GM12878 (cell line): ENCODE measurements around the gene RPS5. TPM values are rescaled to one million over a fixed set of nuclear protein-coding genes. Genes with fewer than 3 reads are reported as not detected.

Experiments used
- BMI1 ChIP-seq: fragments of 450-650 bp; IDR thresholded peaks from 2 replicates; pipeline ENCODE4 v1.6.1; 2016; ENCODE audit warnings: mild to moderate bottlenecking, moderate library complexity, borderline replicate concordance
- CHD4 ChIP-seq: fragments of 200-600 bp; sonication (generic); IDR thresholded peaks from 2 replicates; pipeline ENCODE4 v1.6.1; 2016; ENCODE audit warnings: mild to moderate bottlenecking
- CTCF ChIP-seq, 3 experiments: IDR thresholded peaks in 2 of 3; conservative IDR thresholded peaks in 1 of 3; 2 replicates each; pipeline ENCODE4 v1.5.1; 2011; ENCODE audit warnings: low read depth in 3 of 3, low read length in 3 of 3, mild to moderate bottlenecking in 3 of 3, control low read depth in 2 of 3, moderate library complexity in 2 of 3, inconsistent platforms in 1 of 3, mixed read lengths in 1 of 3; ENCODE audit not compliant: control insufficient read depth in 2 of 3, insufficient read depth in 1 of 3; ENCODE audit errors: extremely low read depth in 1 of 3
- KLF5 ChIP-seq: fragments of 450-650 bp; IDR thresholded peaks from 2 replicates; pipeline ENCODE4 v1.6.1; 2014; ENCODE audit warnings: mild to moderate bottlenecking; ENCODE audit not compliant: partially characterized antibody
- MYC ChIP-seq: IDR thresholded peaks from 2 replicates; pipeline ENCODE4 v1.6.1; 2011; ENCODE audit warnings: mild to moderate bottlenecking, low read length, moderate library complexity, inconsistent platforms; ENCODE audit not compliant: insufficient read depth, insufficient replicate concordance, insufficient read length, severe bottlenecking
- NR2C1 ChIP-seq: fragments of 450-650 bp; IDR thresholded peaks from 2 replicates; pipeline ENCODE4 v1.6.1; 2017; ENCODE audit warnings: antibody characterized with exemption, mild to moderate bottlenecking, moderate library complexity
- NR2F1 ChIP-seq: fragments of 450-650 bp; conservative IDR thresholded peaks from 2 replicates; pipeline ENCODE4 v1.6.1; 2017; ENCODE audit warnings: mild to moderate bottlenecking
- POLR2AphosphoS5 ChIP-seq: IDR thresholded peaks from 2 replicates; pipeline ENCODE4 v1.6.1; 2011; ENCODE audit warnings: mild to moderate bottlenecking, low read length, inconsistent platforms
- POU2F2 ChIP-seq: IDR thresholded peaks from 3 replicates; pipeline ENCODE4 v1.6.1; 2011; ENCODE audit warnings: low read depth, mild to moderate bottlenecking, low read length, borderline replicate concordance
- PRDM15 ChIP-seq: fragments of 450-650 bp; formaldehyde crosslinking; IDR thresholded peaks from 2 replicates; pipeline ENCODE4 v1.4.0; 2020; ENCODE audit warnings: mild to moderate bottlenecking, moderate library complexity
- RCOR1 ChIP-seq: conservative IDR thresholded peaks from 2 replicates; pipeline ENCODE4 v1.6.1; 2012; ENCODE audit warnings: low read depth, low read length, improper control_type of control experiment
- STAT3 ChIP-seq: IDR thresholded peaks from 2 replicates; pipeline ENCODE4 v1.6.1; 2011; ENCODE audit warnings: low read depth, low read length, improper control_type of control experiment
- TAF1 ChIP-seq: IDR thresholded peaks from 2 replicates; pipeline ENCODE4 v1.6.1; 2011; ENCODE audit warnings: mild to moderate bottlenecking, low read depth, low read length, borderline replicate concordance
- TBL1XR1 ChIP-seq: IDR thresholded peaks from 2 replicates; pipeline ENCODE4 v1.6.1; 2012; ENCODE audit warnings: low read depth, low read length, improper control_type of control experiment
- polyA plus RNA-seq, 11 experiments: library from polyadenylated mRNA; depleted of rRNA in 4 of 11; unstranded in 6 of 11; stranded (reverse) in 5 of 11; fragments of >200 nt; fragmentation: Nextera tagmentation in 4 of 11; fragmentation: Illumina TruSeq in 1 of 11; extraction: Ambion mirVana in 4 of 11; extraction: Trizol in 1 of 11; gene quantifications; 1 replicate in 1 of 11; 2 replicates in 10 of 11; pipeline versions ENCODE4 v1.2.1 to v1.2.3, GENCODE V29; 2011 to 2016; ENCODE audit warnings: inconsistent platforms in 2 of 11, missing spikeins in 2 of 11, low read depth in 1 of 11
- total RNA-seq, 4 experiments: library from RNA; depleted of rRNA in 3 of 4; stranded (reverse); fragments of >200 nt in 3 of 4; fragmentation: Illumina TruSeq in 1 of 4; extraction: Trizol in 1 of 4; gene quantifications; 2 replicates each; pipeline versions ENCODE4 v1.2.1 to v1.2.3, GENCODE V29; 2013 to 2021
- TF ChIP-seq, protein P1 (sequence below): fragments of 450-650 bp; IDR thresholded peaks from 2 replicates; pipeline ENCODE4 v1.6.1; 2018; ENCODE audit warnings: mild to moderate bottlenecking, low read depth, moderate library complexity; ENCODE audit not compliant: partially characterized antibody
- TF ChIP-seq, protein P2 (sequence below): IDR thresholded peaks from 2 replicates; pipeline ENCODE4 v1.6.1; 2011; ENCODE audit warnings: mild to moderate bottlenecking, low read depth, low read length, moderate library complexity; ENCODE audit not compliant: insufficient replicate concordance
- TF ChIP-seq, protein P3 (sequence below): IDR thresholded peaks from 2 replicates; pipeline ENCODE4 v1.6.1; 2012; ENCODE audit warnings: low read length, inconsistent platforms

Gene RPS5
- total and polyA plus RNA-seq, 10 of the 15 experiments (the other 5 are each of a cell fraction or from before 2014, with no cell fraction given) = 1,284 to 3,652 (median 1,922) TPM

DNA sequence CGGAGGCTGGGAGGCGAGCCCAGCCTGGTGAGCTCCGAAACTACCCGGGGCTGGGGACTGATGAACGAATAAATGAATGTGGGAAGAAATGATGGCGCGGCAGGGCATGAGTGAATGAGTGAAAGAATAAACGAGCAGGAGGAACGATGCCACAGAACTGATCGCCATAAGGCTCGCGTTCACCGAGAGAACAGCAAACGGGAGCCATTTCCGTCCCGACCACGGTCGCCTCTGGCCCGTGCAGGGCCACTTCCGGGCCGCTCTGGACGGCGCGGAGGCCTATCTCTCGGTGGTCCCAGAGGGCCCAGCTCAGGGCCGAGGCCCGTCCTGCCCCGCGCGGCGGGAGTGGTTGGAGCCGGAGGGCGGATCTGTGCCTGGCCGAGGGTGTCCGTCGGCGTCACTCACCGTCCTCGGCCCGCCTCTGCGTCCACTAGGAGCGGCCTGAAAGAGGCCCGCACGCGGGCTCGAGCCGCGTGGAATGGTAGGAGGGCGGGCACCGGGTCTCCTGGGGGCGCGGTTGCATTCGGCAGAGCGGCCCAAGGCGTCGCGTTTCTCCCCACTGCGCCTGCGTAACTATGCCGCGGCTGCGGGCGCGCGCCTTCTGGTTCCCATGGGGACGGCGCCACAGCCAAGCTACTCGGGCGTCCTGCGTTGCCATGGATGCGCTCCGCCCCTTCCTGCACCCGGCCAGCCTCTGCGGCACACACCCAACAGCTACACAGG is 24.6 kb upstream of the RPS5 start, which contains the start of gene ZNF497 (continued):
- TF ChIP-seq CTCF (IDR thresholded peaks at IDR 0.05 in 2 of 3, conservative IDR thresholded peaks at IDR 0.05 in 1 of 3; ENCODE audit: control insufficient read depth in 2 of 3, extremely low read depth in 1 of 3, insufficient read depth in 1 of 3, low read depth in 3 of 3, low read length in 3 of 3) = peak in 2 of 3 experiments; percentile 5 to 6; a peak in 2 of 6 replicates
- TF ChIP-seq NR2C1 = peak; percentile 70
- peak; percentile 46 for TF ChIP-seq TBL1XR1
- TF ChIP-seq, protein P1, sequence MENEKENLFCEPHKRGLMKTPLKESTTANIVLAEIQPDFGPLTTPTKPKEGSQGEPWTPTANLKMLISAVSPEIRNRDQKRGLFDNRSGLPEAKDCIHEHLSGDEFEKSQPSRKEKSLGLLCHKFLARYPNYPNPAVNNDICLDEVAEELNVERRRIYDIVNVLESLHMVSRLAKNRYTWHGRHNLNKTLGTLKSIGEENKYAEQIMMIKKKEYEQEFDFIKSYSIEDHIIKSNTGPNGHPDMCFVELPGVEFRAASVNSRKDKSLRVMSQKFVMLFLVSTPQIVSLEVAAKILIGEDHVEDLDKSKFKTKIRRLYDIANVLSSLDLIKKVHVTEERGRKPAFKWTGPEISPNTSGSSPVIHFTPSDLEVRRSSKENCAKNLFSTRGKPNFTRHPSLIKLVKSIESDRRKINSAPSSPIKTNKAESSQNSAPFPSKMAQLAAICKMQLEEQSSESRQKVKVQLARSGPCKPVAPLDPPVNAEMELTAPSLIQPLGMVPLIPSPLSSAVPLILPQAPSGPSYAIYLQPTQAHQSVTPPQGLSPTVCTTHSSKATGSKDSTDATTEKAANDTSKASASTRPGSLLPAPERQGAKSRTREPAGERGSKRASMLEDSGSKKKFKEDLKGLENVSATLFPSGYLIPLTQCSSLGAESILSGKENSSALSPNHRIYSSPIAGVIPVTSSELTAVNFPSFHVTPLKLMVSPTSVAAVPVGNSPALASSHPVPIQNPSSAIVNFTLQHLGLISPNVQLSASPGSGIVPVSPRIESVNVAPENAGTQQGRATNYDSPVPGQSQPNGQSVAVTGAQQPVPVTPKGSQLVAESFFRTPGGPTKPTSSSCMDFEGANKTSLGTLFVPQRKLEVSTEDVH = peak; percentile 57
- TF ChIP-seq POU2F2 = peak; percentile 43; the same call in 2 of the 3 replicates
- peak; percentile 77; the same call in 1 of the 2 replicates for TF ChIP-seq TAF1
- TF ChIP-seq NR2F1 = peak; percentile 60; the same call in 1 of the 2 replicates
- TF ChIP-seq, protein P2, sequence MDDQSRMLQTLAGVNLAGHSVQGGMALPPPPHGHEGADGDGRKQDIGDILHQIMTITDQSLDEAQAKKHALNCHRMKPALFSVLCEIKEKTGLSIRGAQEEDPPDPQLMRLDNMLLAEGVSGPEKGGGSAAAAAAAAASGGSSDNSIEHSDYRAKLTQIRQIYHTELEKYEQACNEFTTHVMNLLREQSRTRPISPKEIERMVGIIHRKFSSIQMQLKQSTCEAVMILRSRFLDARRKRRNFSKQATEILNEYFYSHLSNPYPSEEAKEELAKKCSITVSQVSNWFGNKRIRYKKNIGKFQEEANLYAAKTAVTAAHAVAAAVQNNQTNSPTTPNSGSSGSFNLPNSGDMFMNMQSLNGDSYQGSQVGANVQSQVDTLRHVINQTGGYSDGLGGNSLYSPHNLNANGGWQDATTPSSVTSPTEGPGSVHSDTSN = peak; percentile 25
- TF ChIP-seq, protein P3, sequence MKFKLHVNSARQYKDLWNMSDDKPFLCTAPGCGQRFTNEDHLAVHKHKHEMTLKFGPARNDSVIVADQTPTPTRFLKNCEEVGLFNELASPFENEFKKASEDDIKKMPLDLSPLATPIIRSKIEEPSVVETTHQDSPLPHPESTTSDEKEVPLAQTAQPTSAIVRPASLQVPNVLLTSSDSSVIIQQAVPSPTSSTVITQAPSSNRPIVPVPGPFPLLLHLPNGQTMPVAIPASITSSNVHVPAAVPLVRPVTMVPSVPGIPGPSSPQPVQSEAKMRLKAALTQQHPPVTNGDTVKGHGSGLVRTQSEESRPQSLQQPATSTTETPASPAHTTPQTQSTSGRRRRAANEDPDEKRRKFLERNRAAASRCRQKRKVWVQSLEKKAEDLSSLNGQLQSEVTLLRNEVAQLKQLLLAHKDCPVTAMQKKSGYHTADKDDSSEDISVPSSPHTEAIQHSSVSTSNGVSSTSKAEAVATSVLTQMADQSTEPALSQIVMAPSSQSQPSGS = no peak
- TF ChIP-seq KLF5 = no peak
- peak; percentile 82 for TF ChIP-seq POLR2AphosphoS5
- peak; percentile 100 for TF ChIP-seq BMI1
- no peak for TF ChIP-seq CHD4
- TF ChIP-seq STAT3 = no peak
- TF ChIP-seq PRDM15 (CRISPR knock-in tag) = 0 out of 2 replicates have a peak, but pooled peaks have one; percentile 30
- TF ChIP-seq RCOR1 = no peak
- peak; percentile 81 for TF ChIP-seq MYC
